ENCODE results near the gene LIPI.

DNA sequence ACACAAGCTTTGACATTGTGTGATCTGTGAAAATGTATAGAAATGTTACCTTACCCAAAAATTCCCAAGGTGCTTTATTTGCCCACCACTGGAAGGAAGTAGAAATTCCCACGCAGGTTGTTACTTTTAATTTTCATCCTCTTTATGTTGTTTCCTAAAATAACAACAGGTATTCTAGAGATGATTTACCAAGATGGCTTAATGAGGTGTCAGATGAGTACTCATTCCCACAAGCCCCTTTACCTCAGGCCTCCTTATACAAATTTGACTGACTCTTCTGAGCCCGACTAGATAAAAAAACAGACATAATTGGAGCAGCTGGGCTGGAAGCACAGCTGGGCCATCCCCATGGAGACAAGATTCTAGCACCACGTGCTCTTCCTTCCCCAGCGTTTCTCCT is 114.6 kb downstream of the LIPI start:
- TF ChIP-seq, protein P1, sequence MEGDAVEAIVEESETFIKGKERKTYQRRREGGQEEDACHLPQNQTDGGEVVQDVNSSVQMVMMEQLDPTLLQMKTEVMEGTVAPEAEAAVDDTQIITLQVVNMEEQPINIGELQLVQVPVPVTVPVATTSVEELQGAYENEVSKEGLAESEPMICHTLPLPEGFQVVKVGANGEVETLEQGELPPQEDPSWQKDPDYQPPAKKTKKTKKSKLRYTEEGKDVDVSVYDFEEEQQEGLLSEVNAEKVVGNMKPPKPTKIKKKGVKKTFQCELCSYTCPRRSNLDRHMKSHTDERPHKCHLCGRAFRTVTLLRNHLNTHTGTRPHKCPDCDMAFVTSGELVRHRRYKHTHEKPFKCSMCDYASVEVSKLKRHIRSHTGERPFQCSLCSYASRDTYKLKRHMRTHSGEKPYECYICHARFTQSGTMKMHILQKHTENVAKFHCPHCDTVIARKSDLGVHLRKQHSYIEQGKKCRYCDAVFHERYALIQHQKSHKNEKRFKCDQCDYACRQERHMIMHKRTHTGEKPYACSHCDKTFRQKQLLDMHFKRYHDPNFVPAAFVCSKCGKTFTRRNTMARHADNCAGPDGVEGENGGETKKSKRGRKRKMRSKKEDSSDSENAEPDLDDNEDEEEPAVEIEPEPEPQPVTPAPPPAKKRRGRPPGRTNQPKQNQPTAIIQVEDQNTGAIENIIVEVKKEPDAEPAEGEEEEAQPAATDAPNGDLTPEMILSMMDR (IDR thresholded peaks at IDR 0.05; ENCODE audit: low read length): no peak
- no peak for TF ChIP-seq EZH2 (IDR thresholded peaks at IDR 0.05; ENCODE audit: borderline replicate concordance, low read length)

Measured in OCI-LY1 (cell line).